B cell (primary cell): Measurements from ENCODE around the gene FOXO3. TPM values are rescaled to one million over a fixed set of nuclear protein-coding genes. Genes with fewer than 3 reads are reported as not detected.
A peak's percentile ranks its signal among the peaks of the same experiment; 100 is the strongest.

Source experiments
- ATAC-seq: fragments of 200-7000 bp; cut with Tn5 transposase; one replicate; pipeline ENCODE4 v1.10.0; 2021; ENCODE audit warnings: low read depth, mild to moderate bottlenecking, moderate number of reproducible peaks, moderate library complexity
- CTCF ChIA-PET: fragments of 350-600 bp; sonication (Branson Sonifier 250); formaldehyde crosslinking; loops from one replicate; lab custom pipeline; 2021; ENCODE audit warnings: antibody characterized with exemption, inconsistent platforms; lab: Charles Lee
- POLR2A ChIA-PET: fragments of 350-600 bp; sonication (Branson Sonifier 250); formaldehyde crosslinking; loops from one replicate; lab custom pipeline; 2021; ENCODE audit warnings: antibody characterized with exemption; lab: Charles Lee
- DNase-seq: peaks from one replicate; pipeline ENCODE4 v3.0.0; 2013
- H2AFZ ChIP-seq: 2 replicates; pipeline ENCODE4 v1.6.1; 2012; ENCODE audit warnings: mild to moderate bottlenecking, low read depth, low read length; ENCODE audit not compliant: insufficient read depth, poor library complexity, severe bottlenecking
- H3K27ac ChIP-seq, 2 donors: 1 replicate in 1 of 2; 2 replicates in 1 of 2; pipeline ENCODE4 v1.5.1; 2012 to 2013; ENCODE audit warnings: low read length in 2 of 2, mild to moderate bottlenecking in 2 of 2, moderate library complexity in 1 of 2
- H3K27me3 ChIP-seq, 4 experiments: fragments of 200-600 bp in 1 of 4; sonication (generic) in 1 of 4; replicated peaks in 1 of 4; 1 replicate in 2 of 4; 2 replicates in 2 of 4; pipeline versions ENCODE4 v1.6.1 to v1.7.0; 2013 to 2016; ENCODE audit warnings: low read length in 3 of 4, mild to moderate bottlenecking in 2 of 4, mixed read lengths in 1 of 4, moderate library complexity in 1 of 4; ENCODE audit not compliant: insufficient read depth in 4 of 4, control insufficient read depth in 3 of 4; ENCODE audit errors: control extremely low read depth in 1 of 4
- H3K36me3 ChIP-seq, 2 experiments: replicated peaks in 1 of 2; 1 replicate in 1 of 2; 2 replicates in 1 of 2; pipeline versions ENCODE4 v1.6.1 to v1.7.1; 2013; ENCODE audit warnings: low read length in 1 of 2; ENCODE audit not compliant: insufficient read depth in 2 of 2, control insufficient read depth in 1 of 2; ENCODE audit errors: control extremely low read depth in 1 of 2, extremely low read depth in 1 of 2
- H3K4me1 ChIP-seq, 2 donors: fragments of 200-600 bp in 1 of 2; sonication (generic) in 1 of 2; 1 replicate in 1 of 2; 2 replicates in 1 of 2; pipeline versions ENCODE4 v1.5.1 to v1.6.1; 2013 to 2017; ENCODE audit warnings: low read length in 2 of 2; ENCODE audit not compliant: control insufficient read depth in 2 of 2, insufficient read depth in 2 of 2
- H3K4me2 ChIP-seq: replicated peaks from 2 replicates; pipeline ENCODE3; 2012; ENCODE audit warnings: mild to moderate bottlenecking, low read depth, low read length; ENCODE audit not compliant: poor library complexity, severe bottlenecking
- H3K4me3 ChIP-seq, 5 experiments: fragments of 200-600 bp in 1 of 5; sonication (generic) in 1 of 5; 1 replicate in 3 of 5; 2 replicates in 2 of 5; pipeline versions ENCODE4 v1.5.1 to v1.7.0; 2011 to 2016; ENCODE audit warnings: low read length in 4 of 5, mild to moderate bottlenecking in 4 of 5, low read depth in 2 of 5, control low read depth in 1 of 5, moderate library complexity in 1 of 5; ENCODE audit not compliant: insufficient read depth in 1 of 5; ENCODE audit errors: control extremely low read depth in 1 of 5, extremely low read depth in 1 of 5
- H3K79me2 ChIP-seq: fragments of 200-600 bp; sonication (generic); one replicate; pipeline ENCODE4 v1.6.0; 2016; ENCODE audit warnings: low read length; ENCODE audit not compliant: control insufficient read depth, insufficient read depth
- H3K9ac ChIP-seq: fragments of 200-600 bp; sonication (generic); 2 replicates; pipeline ENCODE4 v1.6.1; 2017; ENCODE audit warnings: mild to moderate bottlenecking, low read length, moderate library complexity
- H3K9me3 ChIP-seq, 3 donors: one replicate each; pipeline versions ENCODE4 v1.6.1 to v1.7.1; 2013; ENCODE audit warnings: low read length in 2 of 3; ENCODE audit not compliant: control insufficient read depth in 2 of 3, insufficient read depth in 1 of 3; ENCODE audit errors: control extremely low read depth in 1 of 3
- H4K20me1 ChIP-seq: 2 replicates; pipeline ENCODE4 v1.6.0; 2012; ENCODE audit warnings: mild to moderate bottlenecking, low read length; ENCODE audit not compliant: insufficient read depth, control insufficient read depth, poor library complexity, severe bottlenecking
- H3K27ac Mint-ChIP-seq: one replicate; pipeline ENCODE4 v1.8.0; 2021; ENCODE audit warnings: mixed read lengths
- H3K27me3 Mint-ChIP-seq: one replicate; pipeline ENCODE4 v1.8.0; 2021; ENCODE audit warnings: mixed read lengths
- H3K4me1 Mint-ChIP-seq: one replicate; pipeline ENCODE4 v1.8.0; 2021; ENCODE audit warnings: mixed read lengths
- H3K4me3 Mint-ChIP-seq: one replicate; pipeline ENCODE4 v1.8.0; 2021; ENCODE audit warnings: mixed read lengths
- H3K9me3 Mint-ChIP-seq: one replicate; pipeline ENCODE4 v1.8.0; 2022; ENCODE audit warnings: mixed read lengths; ENCODE audit not compliant: insufficient read depth
- EZH2 ChIP-seq: IDR thresholded peaks from 2 replicates; pipeline ENCODE4 v1.6.1; 2012; ENCODE audit warnings: borderline replicate concordance, low read depth, mild to moderate bottlenecking, moderate library complexity, low read length; ENCODE audit not compliant: insufficient read depth, poor library complexity, severe bottlenecking
- whole genome bisulfite sequencing: methylation state at CpG from one replicate; pipeline ENCODE4 v1.1.5; 2013; ENCODE audit warnings: missing lambda C conversion rate; ENCODE audit not compliant: insufficient coverage; 5-methylcytosine and 5-hydroxymethylcytosine counted together
- intact Hi-C: fragments of 100-400 bp; cut with micrococcal nuclease; formaldehyde crosslinking; loops from one replicate; pipeline ENCODE4 v1.10.0; 2022
- polyA plus RNA-seq: library from polyadenylated mRNA; depleted of rRNA; stranded (reverse); fragments of >200 nt; gene quantifications from 2 replicates; pipeline ENCODE4 v1.2.3, GENCODE V29; 2012
- total RNA-seq, 2 donors: library from RNA; stranded (reverse); fragments of 120-200 nt in 1 of 2; gene quantifications; 1 replicate in 1 of 2; 2 replicates in 1 of 2; pipeline versions ENCODE4 v1.2.3 to v1.2.4, GENCODE V29; 2013 to 2022
- TF ChIP-seq, protein P1 (sequence below): fragments of 200-600 bp; IDR thresholded peaks from one replicate; pipeline ENCODE4 v1.8.0; 2022; ENCODE audit warnings: antibody characterized with exemption, mild to moderate bottlenecking

The FOXO3 gene
- total and polyA plus RNA-seq, 2 donors (not counting 1 experiment from before 2014, with no cell fraction given), result 6.0 to 16.9 TPM

DNA sequence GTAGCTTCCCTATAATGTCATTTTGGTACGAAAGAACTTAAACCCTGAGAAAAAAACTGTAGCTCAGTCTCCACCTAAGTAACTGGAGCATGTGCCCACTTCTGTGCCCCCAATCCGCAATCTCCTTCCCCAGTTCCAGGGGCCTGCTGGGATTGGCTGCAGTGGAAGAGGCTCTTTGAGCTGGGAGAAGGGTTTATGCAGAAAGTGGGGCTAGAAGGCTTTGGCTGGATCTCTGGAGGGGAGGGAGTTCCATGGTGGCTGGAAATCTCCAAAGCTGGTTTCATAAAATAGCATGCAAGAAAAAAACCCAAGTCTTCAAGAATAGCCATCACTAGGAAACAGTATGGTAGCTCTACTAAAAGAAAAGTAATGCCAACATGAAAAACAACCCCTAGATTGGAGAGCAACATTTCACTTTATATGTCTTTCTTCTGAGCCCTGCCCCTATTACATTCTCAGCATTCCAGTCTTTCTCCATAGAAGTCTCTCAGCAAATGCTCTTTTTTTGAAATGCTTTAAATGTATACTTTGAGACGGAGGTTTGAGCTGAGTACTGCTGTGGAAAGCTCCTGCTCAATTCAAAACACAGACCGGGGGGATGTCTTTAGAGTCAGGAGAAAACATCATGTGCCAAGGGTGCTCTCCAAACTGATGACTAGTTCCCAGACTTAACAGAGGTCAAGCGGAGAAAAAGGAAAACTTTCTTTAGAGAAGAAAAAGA is 36.0 kb upstream of the FOXO3 start:
- Mint-ChIP-seq H3K27ac (no peak overlapping the region), H3K4me3 (no peak overlapping the region), H3K9me3 (no peaks in the 10 kb centered on the region), H3K4me1 (no peaks in the 10 kb centered on the region), H3K27me3 (no peaks in the 10 kb centered on the region)
- DNase-seq (no peak), ATAC-seq (no peak)
- TF ChIP-seq EZH2, result no peak
- TF ChIP-seq, protein P1, sequence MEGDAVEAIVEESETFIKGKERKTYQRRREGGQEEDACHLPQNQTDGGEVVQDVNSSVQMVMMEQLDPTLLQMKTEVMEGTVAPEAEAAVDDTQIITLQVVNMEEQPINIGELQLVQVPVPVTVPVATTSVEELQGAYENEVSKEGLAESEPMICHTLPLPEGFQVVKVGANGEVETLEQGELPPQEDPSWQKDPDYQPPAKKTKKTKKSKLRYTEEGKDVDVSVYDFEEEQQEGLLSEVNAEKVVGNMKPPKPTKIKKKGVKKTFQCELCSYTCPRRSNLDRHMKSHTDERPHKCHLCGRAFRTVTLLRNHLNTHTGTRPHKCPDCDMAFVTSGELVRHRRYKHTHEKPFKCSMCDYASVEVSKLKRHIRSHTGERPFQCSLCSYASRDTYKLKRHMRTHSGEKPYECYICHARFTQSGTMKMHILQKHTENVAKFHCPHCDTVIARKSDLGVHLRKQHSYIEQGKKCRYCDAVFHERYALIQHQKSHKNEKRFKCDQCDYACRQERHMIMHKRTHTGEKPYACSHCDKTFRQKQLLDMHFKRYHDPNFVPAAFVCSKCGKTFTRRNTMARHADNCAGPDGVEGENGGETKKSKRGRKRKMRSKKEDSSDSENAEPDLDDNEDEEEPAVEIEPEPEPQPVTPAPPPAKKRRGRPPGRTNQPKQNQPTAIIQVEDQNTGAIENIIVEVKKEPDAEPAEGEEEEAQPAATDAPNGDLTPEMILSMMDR, result no peak
- no peaks in the 10 kb centered on the region for H3K79me2 ChIP-seq
- intact Hi-C loops, result loop anchor here (5.0 kb wide), 1 partner anchor 542 kb away; no protein-coding TSS in a partner anchor
- no peak overlapping the region for H3K4me2 ChIP-seq
- no peaks in the 10 kb centered on the region for H3K27me3 ChIP-seq
- no peak overlapping the region for H3K9ac ChIP-seq
- peaks cover 0 to 2% of the 10 kb centered on the region in 2 experiments for H3K36me3 ChIP-seq
- no peaks in the 10 kb centered on the region for H3K9me3 ChIP-seq
- 100% methylated on average over 2 of the region's 5 CpGs for WGBS
- H3K4me1 ChIP-seq, result no peaks in the 10 kb centered on the region
- CTCF ChIA-PET, result interaction anchor here (0.6 to 3.7 kb wide), 10 partner anchors 9 to 550 kb away, joined by 3 to 47 read pairs (median 4); no protein-coding TSS in a partner anchor
- H3K4me3 ChIP-seq, result no peak overlapping the region
- POLR2A ChIA-PET, result no interaction called here
- no peak overlapping the region for H2AFZ ChIP-seq
- H3K27ac ChIP-seq, result no peak overlapping the region
- no peaks in the 10 kb centered on the region for H4K20me1 ChIP-seq

DNA sequence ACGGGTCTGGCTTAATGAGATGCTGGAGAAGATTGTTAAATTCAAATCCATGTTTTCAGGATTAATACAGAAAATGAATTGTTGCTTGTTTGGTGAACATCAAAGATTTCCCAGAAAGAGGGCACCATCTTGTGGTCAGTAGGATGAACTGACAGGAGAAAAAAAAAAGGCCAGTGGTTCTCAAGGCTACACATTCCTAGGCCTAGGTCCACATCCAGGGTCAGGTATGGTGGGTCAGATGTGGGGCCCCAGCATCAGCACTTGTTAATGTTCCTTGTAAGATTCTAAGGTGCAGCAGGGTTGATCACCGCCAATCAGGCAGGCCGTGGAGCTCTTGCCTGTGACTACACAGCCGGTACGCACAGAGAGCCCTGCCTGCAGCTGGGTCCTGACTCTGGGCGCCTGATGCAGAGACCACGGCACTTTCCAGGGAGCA is 34.0 kb upstream of the FOXO3 start:
- Histone ChIP-seq H3K36me3 (peaks cover 0 to 2% of the 10 kb centered on the region in 2 experiments), H3K79me2 (no peaks in the 10 kb centered on the region), H3K27me3 (no peaks in the 10 kb centered on the region), H3K4me2 (no peak overlapping the region), H3K9ac (no peak overlapping the region), H2AFZ (no peak overlapping the region), H3K4me1 (no peaks in the 10 kb centered on the region), H3K27ac (no peak overlapping the region), H3K4me3 (no peak overlapping the region), H4K20me1 (no peaks in the 10 kb centered on the region), H3K9me3 (no peaks in the 10 kb centered on the region)
- DNase-seq, result peak; percentile 63
- Mint-ChIP-seq H3K4me3 (no peak overlapping the region), H3K4me1 (no peaks in the 10 kb centered on the region), H3K9me3 (no peaks in the 10 kb centered on the region), H3K27me3 (no peaks in the 10 kb centered on the region), H3K27ac (no peak overlapping the region)
- ChIA-PET POLR2A (no interaction called here), CTCF (interaction anchor here (0.5 to 2.7 kb wide), 9 partner anchors 19 to 623 kb away, joined by 3 to 36 read pairs (median 3); no protein-coding TSS in a partner anchor)
- TF ChIP-seq, protein P1, result peak; percentile 86
- no peak for TF ChIP-seq EZH2
- intact Hi-C loops, result loop anchor here (1.0 to 5.0 kb wide), 3 partner anchors 413 to 851 kb away; no protein-coding TSS in a partner anchor
- ATAC-seq, result peak; percentile 49
- WGBS, result 80% methylated on average over 7 of the region's 7 CpGs
